ENCODE measurements around the gene NIF3L1.

GRCh38 chr2:200863782-200864175, 25.4 kb upstream of the NIF3L1 start:
- no peak for TF ChIP-seq POLR2AphosphoS5 (IDR thresholded peaks at IDR 0.05)
- TF ChIP-seq POLR2A (IDR thresholded peaks at IDR 0.05): no peak
